ENCODE results near the gene RHBDL1. TPM values are rescaled to one million over a fixed set of nuclear protein-coding genes. Genes with fewer than 3 reads are reported as not detected.

Gene RHBDL1
- total and polyA plus RNA-seq, 2 donors (not counting 3 experiments of a cell fraction or from before 2014, with no cell fraction given), result 1.1 to 1.8 TPM

DNA sequence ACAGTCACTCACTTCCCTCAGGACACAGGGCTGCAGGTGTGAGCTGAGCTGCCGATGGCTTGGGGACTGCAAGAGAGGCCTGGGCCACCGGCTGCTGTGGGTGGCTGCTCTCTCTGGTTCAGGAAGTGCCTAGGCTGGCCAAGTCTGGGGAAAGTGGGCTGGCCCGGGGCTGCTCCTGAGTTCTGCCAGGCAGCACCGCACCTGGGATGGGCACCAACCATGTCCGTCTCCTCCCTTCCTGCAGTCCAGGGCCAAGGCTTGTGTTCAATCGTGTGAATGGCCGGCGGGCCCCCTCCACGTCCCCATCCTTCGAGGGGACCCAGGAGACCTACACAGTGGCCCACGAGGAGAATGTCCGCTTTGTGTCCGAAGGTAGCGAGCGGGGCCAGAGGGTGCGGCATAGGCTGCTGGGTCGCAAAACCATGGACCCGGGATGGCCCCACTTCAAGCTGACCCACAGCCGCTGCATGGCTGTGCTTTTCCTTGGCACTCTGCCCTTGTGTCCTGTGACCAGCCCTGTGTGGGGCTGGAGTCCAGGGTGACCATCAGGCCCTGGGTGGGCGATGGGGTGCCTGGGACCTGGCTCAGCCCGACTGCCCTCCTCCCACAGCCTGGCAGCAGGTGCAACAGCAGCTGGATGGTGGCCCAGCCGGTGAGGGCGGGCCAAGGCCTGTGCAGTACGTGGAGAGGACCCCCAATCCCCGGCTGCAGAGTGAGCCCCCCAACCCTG, 28.1 kb upstream of the RHBDL1 start:
- H3K36me3 ChIP-seq (ENCODE audit: control insufficient read depth in 2 of 2, extremely low read depth in 1 of 2, insufficient read depth in 2 of 2, low read length in 2 of 2), result no peaks in the 10 kb centered on the region
- no peaks in the 10 kb centered on the region for H3K9me3 ChIP-seq (replicated peaks; ENCODE audit: control insufficient read depth, insufficient read depth, low read length)
- H3K4me3 ChIP-seq (replicated peaks in 1 of 3; ENCODE audit: insufficient read depth in 1 of 3, low read depth in 1 of 3, low read length in 3 of 3), result no peak overlapping the region
- ChIA-PET POLR2A (no interaction called here), CTCF (interaction anchor here (1.0 to 1.8 kb wide), 6 partner anchors 10 to 70 kb away, joined by 3 to 8 read pairs (median 3); partner anchors contain the start of gene METTL26)
- peaks cover 12% of the 10 kb centered on the region for H3K4me1 ChIP-seq (ENCODE audit: control insufficient read depth, extremely low read depth, insufficient read depth, low read length)
- no peak overlapping the region for H3K4me2 ChIP-seq (ENCODE audit: insufficient read depth, low read length)
- dilution Hi-C loops (cut with MboI; ENCODE audit: extremely low pct_ligation_motif_present, low sequenced_read_pairs), result no loop called here
- intact Hi-C loops (cut with micrococcal nuclease), result no loop called here
- DNase-seq (ENCODE audit: low read depth, low spot score), result no peak
- no peak overlapping the region for H2AFZ ChIP-seq (ENCODE audit: low read depth, low read length)
- H3K27me3 ChIP-seq (ENCODE audit: control insufficient read depth in 2 of 2, insufficient read depth in 2 of 2, low read length in 2 of 2), result no peaks in the 10 kb centered on the region
- H3K9me1 ChIP-seq (replicated peaks; ENCODE audit: control insufficient read depth, extremely low read depth, insufficient read depth, low read length), result no peaks in the 10 kb centered on the region
- H4K20me1 ChIP-seq (replicated peaks; ENCODE audit: control insufficient read depth, extremely low read depth, insufficient read depth, low read length), result no peaks in the 10 kb centered on the region
- H3K27ac ChIP-seq (ENCODE audit: insufficient read depth, low read depth, low read length), result no peak overlapping the region
- H3K79me2 ChIP-seq (ENCODE audit: control insufficient read depth, insufficient read depth, low read length), result no peaks in the 10 kb centered on the region
- TF ChIP-seq POLR2A (IDR thresholded peaks at IDR 0.05; ENCODE audit: low read depth, low read length) (no peak), POLR2AphosphoS5 (IDR thresholded peaks at IDR 0.05; ENCODE audit: insufficient read depth, low read depth, low read length) (peak; percentile 2)
- H3K9ac ChIP-seq (replicated peaks; ENCODE audit: extremely low read depth, insufficient read depth, low read length), result no peak overlapping the region
- FAIRE-seq, result no peak
- no TSS peak for BruUV-seq (replicated peaks)

DNA sequence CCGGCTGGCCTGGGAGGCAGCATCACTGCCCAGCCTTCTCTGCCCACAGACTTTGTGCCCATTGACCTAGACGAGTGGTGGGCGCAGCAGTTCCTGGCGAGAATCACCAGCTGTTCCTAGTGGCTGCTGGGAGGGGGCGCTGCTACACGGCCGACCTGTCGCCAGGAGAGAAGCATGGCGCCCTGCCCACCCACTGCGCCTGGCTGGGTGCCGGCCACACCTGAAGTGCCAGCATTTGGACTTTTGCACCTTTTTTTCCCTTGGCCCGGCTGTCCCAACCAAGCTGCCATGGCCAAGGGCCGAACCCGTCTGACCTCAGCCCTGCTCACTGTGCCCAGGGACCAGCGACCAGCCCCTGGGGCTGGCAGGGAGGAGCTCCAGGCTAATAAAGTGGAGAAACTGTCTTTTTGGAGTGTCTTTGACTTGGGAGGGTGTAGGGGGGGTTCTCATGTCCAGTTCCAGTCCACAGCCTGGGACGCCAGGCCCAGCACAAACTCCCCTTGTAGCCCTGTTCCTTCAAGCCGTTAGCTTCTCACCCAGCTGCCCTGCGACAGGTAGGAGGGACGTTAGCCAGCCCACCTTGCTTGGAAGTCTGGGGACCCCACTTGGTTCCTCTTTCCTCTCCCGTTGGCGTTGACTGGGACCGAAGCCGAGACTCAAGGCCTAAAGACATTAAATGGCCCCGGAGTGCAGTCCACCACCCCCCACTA, 27.2 kb upstream of the RHBDL1 start:
- H3K4me1 ChIP-seq (ENCODE audit: control insufficient read depth, extremely low read depth, insufficient read depth, low read length), result peaks cover 8% of the 10 kb centered on the region
- no peaks in the 10 kb centered on the region for H3K27me3 ChIP-seq (ENCODE audit: control insufficient read depth in 2 of 2, insufficient read depth in 2 of 2, low read length in 2 of 2)
- CTCF ChIA-PET, result interaction anchor here (0.8 to 1.8 kb wide), 7 partner anchors 9 to 71 kb away, joined by 3 to 8 read pairs (median 3); partner anchors contain the start of genes METTL26 and RAB40C
- H3K9me3 ChIP-seq (replicated peaks; ENCODE audit: control insufficient read depth, insufficient read depth, low read length), result no peaks in the 10 kb centered on the region
- no peak for FAIRE-seq
- no peaks in the 10 kb centered on the region for H3K79me2 ChIP-seq (ENCODE audit: control insufficient read depth, insufficient read depth, low read length)
- no peak for DNase-seq (ENCODE audit: low read depth, low spot score)
- intact Hi-C loops (cut with micrococcal nuclease) (loop anchor here (1.0 kb wide), 1 partner anchor 11 kb away; no protein-coding TSS in a partner anchor), dilution Hi-C loops (cut with MboI; ENCODE audit: extremely low pct_ligation_motif_present, low sequenced_read_pairs) (no loop called here)
- H3K9me1 ChIP-seq (replicated peaks; ENCODE audit: control insufficient read depth, extremely low read depth, insufficient read depth, low read length), result no peaks in the 10 kb centered on the region
- no peaks in the 10 kb centered on the region for H4K20me1 ChIP-seq (replicated peaks; ENCODE audit: control insufficient read depth, extremely low read depth, insufficient read depth, low read length)
- H3K27ac ChIP-seq (ENCODE audit: insufficient read depth, low read depth, low read length), result peak overlapping the region; percentile 69
- POLR2A ChIA-PET, result interaction anchor here (0.9 kb wide), 1 partner anchor 13 kb away, joined by 3 read pairs; no protein-coding TSS in a partner anchor
- H3K9ac ChIP-seq (replicated peaks; ENCODE audit: extremely low read depth, insufficient read depth, low read length), result peak overlapping the region; percentile 65
- H3K4me2 ChIP-seq (ENCODE audit: insufficient read depth, low read length), result peak overlapping the region; percentile 75
- peak overlapping the region; percentile 13 to 57 (median 55) for H3K4me3 ChIP-seq (replicated peaks in 1 of 3; ENCODE audit: insufficient read depth in 1 of 3, low read depth in 1 of 3, low read length in 3 of 3)
- peak overlapping the region; percentile 79 for H2AFZ ChIP-seq (ENCODE audit: low read depth, low read length)
- BruUV-seq (replicated peaks), result no TSS peak
- TF ChIP-seq, protein P1, sequence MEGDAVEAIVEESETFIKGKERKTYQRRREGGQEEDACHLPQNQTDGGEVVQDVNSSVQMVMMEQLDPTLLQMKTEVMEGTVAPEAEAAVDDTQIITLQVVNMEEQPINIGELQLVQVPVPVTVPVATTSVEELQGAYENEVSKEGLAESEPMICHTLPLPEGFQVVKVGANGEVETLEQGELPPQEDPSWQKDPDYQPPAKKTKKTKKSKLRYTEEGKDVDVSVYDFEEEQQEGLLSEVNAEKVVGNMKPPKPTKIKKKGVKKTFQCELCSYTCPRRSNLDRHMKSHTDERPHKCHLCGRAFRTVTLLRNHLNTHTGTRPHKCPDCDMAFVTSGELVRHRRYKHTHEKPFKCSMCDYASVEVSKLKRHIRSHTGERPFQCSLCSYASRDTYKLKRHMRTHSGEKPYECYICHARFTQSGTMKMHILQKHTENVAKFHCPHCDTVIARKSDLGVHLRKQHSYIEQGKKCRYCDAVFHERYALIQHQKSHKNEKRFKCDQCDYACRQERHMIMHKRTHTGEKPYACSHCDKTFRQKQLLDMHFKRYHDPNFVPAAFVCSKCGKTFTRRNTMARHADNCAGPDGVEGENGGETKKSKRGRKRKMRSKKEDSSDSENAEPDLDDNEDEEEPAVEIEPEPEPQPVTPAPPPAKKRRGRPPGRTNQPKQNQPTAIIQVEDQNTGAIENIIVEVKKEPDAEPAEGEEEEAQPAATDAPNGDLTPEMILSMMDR (IDR thresholded peaks at IDR 0.05; ENCODE audit: extremely low read depth in 1 of 2, insufficient read depth in 1 of 2, low read depth in 1 of 2, low read length in 2 of 2), result peak; percentile 35 to 44
- no peak for TF ChIP-seq JUN (IDR thresholded peaks at IDR 0.05; ENCODE audit: borderline replicate concordance, insufficient read depth, insufficient read length, low read depth)
- H3K36me3 ChIP-seq (ENCODE audit: control insufficient read depth in 2 of 2, extremely low read depth in 1 of 2, insufficient read depth in 2 of 2, low read length in 2 of 2), result no peaks in the 10 kb centered on the region

Data from endothelial cell of umbilical vein (primary cell).